Thymus (tissue), 11 donors: Measurements from ENCODE around the gene CYFIP1. TPM values are rescaled to one million over a fixed set of nuclear protein-coding genes. Genes with fewer than 3 reads are reported as not detected.

ENCODE experiments used
- DNase-seq, 9 donors: peaks; one replicate each; pipeline ENCODE4 v3.0.0-alpha.2; 2013; ENCODE audit warnings: low spot score in 9 of 9, low read depth in 6 of 9, missing footprints in 1 of 9
- H3K27ac ChIP-seq, 2 donors: one replicate each; pipeline ENCODE4 v1.5.1; 2013; ENCODE audit warnings: control low read depth in 1 of 2, low read depth in 1 of 2, low read length in 1 of 2, mild to moderate bottlenecking in 1 of 2, moderate library complexity in 1 of 2
- H3K27me3 ChIP-seq, 2 donors: one replicate each; pipeline ENCODE4 v1.5.1; 2013; ENCODE audit warnings: low read length in 1 of 2; ENCODE audit not compliant: control insufficient read depth in 2 of 2, insufficient read depth in 1 of 2
- H3K36me3 ChIP-seq, 2 donors: one replicate each; pipeline ENCODE4 v1.5.1; 2013; ENCODE audit warnings: low read length in 1 of 2, mild to moderate bottlenecking in 1 of 2, moderate library complexity in 1 of 2; ENCODE audit not compliant: control insufficient read depth in 2 of 2, insufficient read depth in 2 of 2
- H3K4me1 ChIP-seq, 2 donors: one replicate each; pipeline ENCODE4 v1.5.1; 2013; ENCODE audit warnings: low read length in 2 of 2; ENCODE audit not compliant: control insufficient read depth in 2 of 2, insufficient read depth in 2 of 2
- H3K4me3 ChIP-seq, 2 donors: one replicate each; pipeline ENCODE4 v1.5.1; 2013; ENCODE audit warnings: low read length in 2 of 2, control low read depth in 1 of 2, mild to moderate bottlenecking in 1 of 2
- H3K9me3 ChIP-seq, 2 donors: one replicate each; pipeline ENCODE4 v1.5.1; 2013; ENCODE audit warnings: low read length in 1 of 2, mild to moderate bottlenecking in 1 of 2; ENCODE audit not compliant: control insufficient read depth in 2 of 2, insufficient read depth in 1 of 2
- WGBS: extraction: QIAGEN DNeasy Blood & Tissue Kit; methylation state at CpG from one replicate; pipeline ENCODE4 v1.1.7; 2013; 5-methylcytosine and 5-hydroxymethylcytosine counted together
- polyA plus RNA-seq: library from polyadenylated mRNA; stranded (reverse); fragments of 200-250 nt; gene quantifications from one replicate; pipeline ENCODE4 v1.2.3, GENCODE V29; 2013
- total RNA-seq: library from RNA; stranded (reverse); fragments of 120-200 nt; gene quantifications from one replicate; pipeline ENCODE4 v1.2.4, GENCODE V29; 2013
- donor health status: healthy.

Gene CYFIP1
- total and polyA plus RNA-seq, 2 donors, result 19.6 to 23.3 TPM

- Histone ChIP-seq H3K9me3 (peaks cover 0 to 1% of the 10 kb centered on the region in 2 donors), H3K4me1 (peaks cover 9 to 10% of the 10 kb centered on the region in 2 donors), H3K4me3 (no peak overlapping the region), H3K36me3 (no peaks in the 10 kb centered on the region), H3K27me3 (no peaks in the 10 kb centered on the region), H3K27ac (no peak overlapping the region)
- WGBS, result 89% methylated on average over 1 of the region's 1 CpG
- DNase-seq, result no peak
Observed at GRCh38 chr15:22884344-22884743, 95.8 kb downstream of the CYFIP1 start.

GRCh38 chr15:22883196-22883595 lies 97.0 kb downstream of the CYFIP1 start:
- Histone ChIP-seq H3K36me3 (no peaks in the 10 kb centered on the region), H3K27me3 (no peaks in the 10 kb centered on the region), H3K4me1 (peaks cover 9 to 12% of the 10 kb centered on the region in 2 donors), H3K9me3 (peaks cover 0 to 1% of the 10 kb centered on the region in 2 donors), H3K4me3 (no peak overlapping the region), H3K27ac (no peak overlapping the region)
- DNase-seq, result no peak
- 99% methylated on average over 13 of the region's 13 CpGs for WGBS

DNA sequence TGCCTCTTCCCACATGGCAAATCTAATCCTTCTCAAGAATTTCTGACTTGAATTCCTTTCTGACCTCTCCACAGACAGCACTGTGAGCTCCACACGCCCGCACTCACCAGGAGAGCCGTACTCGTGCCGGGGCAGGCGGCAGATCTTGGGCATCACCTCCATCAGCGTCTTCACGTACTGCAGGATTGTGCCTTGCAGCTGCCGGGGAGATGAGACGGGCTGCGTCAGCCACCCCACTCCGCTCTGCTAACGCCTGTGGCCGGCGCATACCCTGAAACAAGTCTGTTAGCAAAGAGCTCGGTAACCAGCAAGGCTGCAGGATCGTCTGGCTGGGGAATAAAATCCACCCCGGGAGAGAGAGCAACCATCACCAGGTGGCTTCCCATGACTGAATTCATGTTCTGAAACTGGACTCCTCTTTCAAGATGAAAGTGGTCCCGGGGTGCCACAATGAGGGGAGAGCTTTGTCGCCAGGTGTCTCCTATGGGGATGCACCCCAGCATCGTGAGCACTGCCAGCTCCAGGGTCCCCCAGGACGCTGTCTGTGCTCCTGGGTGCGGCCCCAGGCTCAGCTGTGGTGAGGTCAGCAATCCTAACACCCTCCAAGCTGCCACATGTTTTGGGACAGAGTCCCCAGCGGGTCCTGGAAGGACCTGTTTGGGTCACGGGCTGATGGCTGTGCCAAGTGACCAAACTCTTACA lies 98.3 kb downstream of the CYFIP1 start:
- WGBS, result 97% methylated on average over 25 of the region's 25 CpGs
- no peak overlapping the region for H3K4me3 ChIP-seq
- no peaks in the 10 kb centered on the region for H3K36me3 ChIP-seq
- peaks cover 1 to 11% of the 10 kb centered on the region in 2 donors for H3K9me3 ChIP-seq
- no peak overlapping the region for H3K27ac ChIP-seq
- H3K4me1 ChIP-seq, result peaks cover 9 to 12% of the 10 kb centered on the region in 2 donors
- DNase-seq, result no peak
- no peaks in the 10 kb centered on the region for H3K27me3 ChIP-seq

GRCh38 chr15:22880981-22881738 lies 99.0 kb downstream of the CYFIP1 start:
- Histone ChIP-seq H3K9me3 (peaks cover 1 to 11% of the 10 kb centered on the region in 2 donors), H3K27ac (no peak overlapping the region), H3K36me3 (no peaks in the 10 kb centered on the region), H3K27me3 (no peaks in the 10 kb centered on the region), H3K4me1 (peaks cover 9 to 12% of the 10 kb centered on the region in 2 donors), H3K4me3 (no peak overlapping the region)
- DNase-seq, result no peak
- 97% methylated on average over 19 of the region's 19 CpGs for WGBS

GRCh38 chr15:22880068-22880980 lies 99.8 kb downstream of the CYFIP1 start:
- H3K36me3 ChIP-seq, result no peaks in the 10 kb centered on the region
- H3K4me3 ChIP-seq, result no peak overlapping the region
- WGBS, result 79% methylated on average over 33 of the region's 33 CpGs
- no peaks in the 10 kb centered on the region for H3K27me3 ChIP-seq
- H3K27ac ChIP-seq, result no peak overlapping the region
- peaks cover 1 to 11% of the 10 kb centered on the region in 2 donors for H3K9me3 ChIP-seq
- peaks cover 9 to 12% of the 10 kb centered on the region in 2 donors for H3K4me1 ChIP-seq
- DNase-seq, result peak; percentile 6 to 77 (median 44)

DNA sequence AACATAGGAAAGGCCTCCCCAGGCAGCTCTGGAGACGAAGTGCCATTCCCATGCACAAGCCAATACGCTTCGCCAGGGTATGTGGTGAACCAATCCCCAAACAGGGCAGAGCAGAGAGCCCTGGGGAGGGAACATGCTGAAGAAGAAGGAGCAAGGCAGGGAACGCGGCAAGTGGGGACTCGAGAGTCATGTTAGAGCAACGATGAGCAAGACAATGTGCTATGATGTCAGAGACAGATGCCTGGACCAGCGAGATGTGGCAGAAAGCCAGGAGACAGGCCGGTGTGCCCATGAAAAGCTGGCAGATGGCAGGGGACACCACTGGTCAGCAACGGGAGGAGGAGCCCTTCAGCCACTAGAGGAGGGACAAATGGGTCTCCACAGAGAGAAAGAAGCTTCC lies 102.1 kb downstream of the CYFIP1 start:
- DNase-seq, result no peak
- Histone ChIP-seq H3K27me3 (no peaks in the 10 kb centered on the region), H3K36me3 (no peaks in the 10 kb centered on the region), H3K27ac (no peak overlapping the region), H3K4me1 (peaks cover 9 to 12% of the 10 kb centered on the region in 2 donors), H3K9me3 (peaks cover 1 to 11% of the 10 kb centered on the region in 2 donors), H3K4me3 (no peak overlapping the region)
- 98% methylated on average over 10 of the region's 10 CpGs for WGBS

DNA sequence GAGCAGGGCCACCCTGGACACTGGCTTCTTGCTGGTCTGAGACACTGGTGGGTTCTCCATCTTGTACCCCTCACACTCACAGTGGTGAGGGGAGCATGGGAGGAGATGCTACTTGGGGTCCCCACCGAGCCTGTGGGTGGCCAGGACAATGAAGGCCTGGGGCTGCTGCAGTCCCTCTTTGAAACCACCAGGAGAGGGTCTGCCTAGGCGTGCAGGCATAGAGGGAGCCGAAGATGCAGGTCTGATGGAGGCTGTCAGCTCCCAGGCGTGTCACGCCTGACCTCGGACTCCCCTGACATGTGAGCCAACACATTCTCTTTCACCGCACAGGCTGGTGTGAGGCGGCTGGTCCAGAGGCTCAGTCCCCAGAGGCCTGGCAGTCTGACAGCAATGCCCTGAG lies 102.6 kb downstream of the CYFIP1 start:
- H3K27me3 ChIP-seq, result no peaks in the 10 kb centered on the region
- no peak for DNase-seq
- peaks cover 1 to 11% of the 10 kb centered on the region in 2 donors for H3K9me3 ChIP-seq
- H3K4me1 ChIP-seq, result peaks cover 9 to 12% of the 10 kb centered on the region in 2 donors
- no peak overlapping the region for H3K4me3 ChIP-seq
- no peaks in the 10 kb centered on the region for H3K36me3 ChIP-seq
- no peak overlapping the region for H3K27ac ChIP-seq
- WGBS, result 96% methylated on average over 8 of the region's 8 CpGs

- H3K9me3 ChIP-seq, result peaks cover 1 to 11% of the 10 kb centered on the region in 2 donors
- WGBS, result 97% methylated on average over 5 of the region's 5 CpGs
- peaks cover 9 to 12% of the 10 kb centered on the region in 2 donors for H3K4me1 ChIP-seq
Observed at GRCh38 chr15:22877117-22877516, 103.1 kb downstream of the CYFIP1 start.

More at GRCh38 chr15:22877117-22877516, 103.1 kb downstream of the CYFIP1 start:
- no peak for DNase-seq
- Histone ChIP-seq H3K4me3 (no peak overlapping the region), H3K36me3 (no peaks in the 10 kb centered on the region), H3K27ac (no peak overlapping the region), H3K27me3 (no peaks in the 10 kb centered on the region)
